ENCODE data around the gene HSD17B8. TPM values are rescaled to one million over a fixed set of nuclear protein-coding genes. Genes with fewer than 3 reads are reported as not detected.

HSD17B8 gene
- polyA plus RNA-seq, 1 of the 3 experiments (the other 2 are of a cell fraction): 37.5 TPM

GRCh38 chr6:33213989-33214335 lies 9.5 kb downstream of the HSD17B8 start:
- Histone ChIP-seq H3K9me2 (no peaks in the 10 kb centered on the region), H3K27me3 (ENCODE audit: insufficient read depth) (no peaks in the 10 kb centered on the region; the same call in 1 of the 2 replicates), H3K27ac (ENCODE audit: low read depth in 2 of 2, low read length in 1 of 2) (no peak overlapping the region), H4K20me1 (ENCODE audit: insufficient read depth) (no peaks in the 10 kb centered on the region), H3K4me3 (ENCODE audit: low read depth in 2 of 2, low read length in 1 of 2) (peak overlapping the region; percentile 57 to 66), H2AFZ (ENCODE audit: low read depth) (peak overlapping the region; percentile 66; the same call in 1 of the 2 replicates), H3K4me1 (ENCODE audit: control insufficient read depth in 1 of 2, insufficient read depth in 2 of 2, low read depth in 1 of 2, low read length in 1 of 2) (peaks cover 4 to 25% of the 10 kb centered on the region in 2 experiments; a peak in 3 of 4 replicates), H3K79me2 (ENCODE audit: insufficient read depth) (peaks cover 2% of the 10 kb centered on the region; the same call in 1 of the 2 replicates), H3K36me3 (replicated peaks in 1 of 2; ENCODE audit: control insufficient read depth in 1 of 2, insufficient read depth in 2 of 2, low read length in 1 of 2) (peaks cover 10 to 19% of the 10 kb centered on the region in 2 experiments), H3K4me2 (peak overlapping the region; percentile 94), H3K9me3 (no peaks in the 10 kb centered on the region), H3F3A (replicated peaks; ENCODE audit: insufficient read depth) (peaks cover 2% of the 10 kb centered on the region), H3K9ac (no peak overlapping the region; the same call in 1 of the 2 replicates)
- DNase-seq: no peak
- ChIA-PET CTCF (interaction anchor here (1.1 to 2.7 kb wide), 2 partner anchors 34 to 52 kb away, joined by 5 to 9 read pairs; no protein-coding TSS in a partner anchor), POLR2A (no interaction called here)
- TF ChIP-seq REST (IDR thresholded peaks at IDR 0.05; ENCODE audit: low read depth, low read length): no peak
- no peak for TF ChIP-seq EP300 (IDR thresholded peaks at IDR 0.05; ENCODE audit: borderline replicate concordance in 1 of 2, low read depth in 1 of 2, low read length in 1 of 2)
- no peak for TF ChIP-seq RCOR1 (IDR thresholded peaks at IDR 0.05; ENCODE audit: low read length)
- TF ChIP-seq YY1 (IDR thresholded peaks at IDR 0.05; ENCODE audit: low read depth): no peak
- TF ChIP-seq MAX (IDR thresholded peaks at IDR 0.05; ENCODE audit: low read depth): no peak
- TF ChIP-seq FOXJ3 (CRISPR knock-in tag; IDR thresholded peaks at IDR 0.05): no peak
- TF ChIP-seq GATA2 (CRISPR knock-in tag; IDR thresholded peaks at IDR 0.05): no peak
- WGBS (ENCODE audit: low lambda C conversion rate): 66% methylated on average over 9 of the region's 9 CpGs

GRCh38 chr6:33215271-33216116 lies 11.0 kb downstream of the HSD17B8 start:
- no peak overlapping the region for H3K9ac ChIP-seq
- H3K79me2 ChIP-seq (ENCODE audit: insufficient read depth): no peaks in the 10 kb centered on the region
- peaks cover 9% of the 10 kb centered on the region; the same call in 1 of the 2 replicates for H3K27me3 ChIP-seq (ENCODE audit: insufficient read depth)
- peaks cover 5 to 10% of the 10 kb centered on the region in 2 experiments for H3K36me3 ChIP-seq (replicated peaks in 1 of 2; ENCODE audit: control insufficient read depth in 1 of 2, insufficient read depth in 2 of 2, low read length in 1 of 2)
- no peaks in the 10 kb centered on the region for H3K9me3 ChIP-seq
- POLR2A ChIA-PET: no interaction called here
- TF ChIP-seq RFX5 (IDR thresholded peaks at IDR 0.05; ENCODE audit: low read length) (no peak), TEAD4 (IDR thresholded peaks at IDR 0.05; ENCODE audit: borderline replicate concordance, insufficient read depth) (no peak), MXI1 (IDR thresholded peaks at IDR 0.05; ENCODE audit: low read depth, low read length) (no peak), IRF3 (IDR thresholded peaks at IDR 0.05; ENCODE audit: low read depth, low read length) (no peak), EP300 (IDR thresholded peaks at IDR 0.05; ENCODE audit: borderline replicate concordance in 1 of 2, low read depth in 1 of 2, low read length in 1 of 2) (no peak), NFIC (IDR thresholded peaks at IDR 0.05; ENCODE audit: borderline replicate concordance) (no peak), SIN3A (IDR thresholded peaks at IDR 0.05; ENCODE audit: borderline replicate concordance, low read depth, low read length) (no peak), SMC3 (IDR thresholded peaks at IDR 0.05; ENCODE audit: low read depth, low read length) (no peak), FOXJ3 (CRISPR knock-in tag; IDR thresholded peaks at IDR 0.05) (no peak), JUND (IDR thresholded peaks at IDR 0.05) (no peak), GATA2 (CRISPR knock-in tag; IDR thresholded peaks at IDR 0.05) (no peak), MEF2A (IDR thresholded peaks at IDR 0.05; ENCODE audit: borderline replicate concordance, low read depth) (no peak), FOSL2 (IDR thresholded peaks at IDR 0.05; ENCODE audit: borderline replicate concordance, low read depth) (no peak), GABPA (IDR thresholded peaks at IDR 0.05; ENCODE audit: low read depth) (no peak), USF1 (IDR thresholded peaks at IDR 0.05; ENCODE audit: borderline replicate concordance, low read depth) (no peak)
- no peak overlapping the region for H3K4me2 ChIP-seq
- no peaks in the 10 kb centered on the region for H3F3A ChIP-seq (replicated peaks; ENCODE audit: insufficient read depth)
- H3K27ac ChIP-seq (ENCODE audit: low read depth in 2 of 2, low read length in 1 of 2): no peak overlapping the region
- 69% methylated on average over 8 of the region's 9 CpGs for WGBS (ENCODE audit: low lambda C conversion rate)
- peaks cover 4 to 19% of the 10 kb centered on the region in 2 experiments; a peak in 3 of 4 replicates for H3K4me1 ChIP-seq (ENCODE audit: control insufficient read depth in 1 of 2, insufficient read depth in 2 of 2, low read depth in 1 of 2, low read length in 1 of 2)
- no peaks in the 10 kb centered on the region for H3K9me2 ChIP-seq
- no peak overlapping the region for H3K4me3 ChIP-seq (ENCODE audit: low read depth in 2 of 2, low read length in 1 of 2)
- CTCF ChIA-PET: interaction anchor here (1.0 kb wide), 3 partner anchors 33 to 54 kb away, joined by 3 read pairs; no protein-coding TSS in a partner anchor
- no peak for DNase-seq
- H2AFZ ChIP-seq (ENCODE audit: low read depth): no peak overlapping the region
- no peaks in the 10 kb centered on the region for H4K20me1 ChIP-seq (ENCODE audit: insufficient read depth)

All from SK-N-SH (cell line).